ENCODE measurements around the gene CCDC38.

GRCh38 chr12:95989504-95990123 is 47.2 kb upstream of the CCDC38 start:
- TF ChIP-seq CTCF (conservative IDR thresholded peaks at IDR 0.05 in 1 of 2, IDR thresholded peaks at IDR 0.05 in 1 of 2; ENCODE audit: extremely low read depth in 1 of 2, insufficient read depth in 1 of 2, low read depth in 1 of 2, low read length in 2 of 2) (no peak), EZH2 (IDR thresholded peaks at IDR 0.05; ENCODE audit: borderline replicate concordance, low read length) (no peak)
